Hematopoietic multipotent progenitor cell (in vitro differentiated cells): ENCODE results near the gene NALF2. TPM values are rescaled to one million over a fixed set of nuclear protein-coding genes. Genes with fewer than 3 reads are reported as not detected.
A peak's percentile ranks its signal among the peaks of the same experiment; 100 is the strongest.

Experiments
- DNase-seq, 3 donors: peaks; one replicate each; pipeline ENCODE4 v3.0.0-alpha.2; 2011 to 2015; ENCODE audit warnings: low read depth in 2 of 3, low spot score in 2 of 3
- total RNA-seq: library from RNA; depleted of rRNA; stranded (reverse); fragments of >200 nt; gene quantifications from one replicate; pipeline ENCODE4 v1.2.3, GENCODE V29; 2012

The NALF2 gene
- total RNA-seq, 1 donor, result under 0.01 TPM

GRCh38 chrX:69524781-69525363 is 20.7 kb downstream of the NALF2 start:
- no peak for DNase-seq

DNA sequence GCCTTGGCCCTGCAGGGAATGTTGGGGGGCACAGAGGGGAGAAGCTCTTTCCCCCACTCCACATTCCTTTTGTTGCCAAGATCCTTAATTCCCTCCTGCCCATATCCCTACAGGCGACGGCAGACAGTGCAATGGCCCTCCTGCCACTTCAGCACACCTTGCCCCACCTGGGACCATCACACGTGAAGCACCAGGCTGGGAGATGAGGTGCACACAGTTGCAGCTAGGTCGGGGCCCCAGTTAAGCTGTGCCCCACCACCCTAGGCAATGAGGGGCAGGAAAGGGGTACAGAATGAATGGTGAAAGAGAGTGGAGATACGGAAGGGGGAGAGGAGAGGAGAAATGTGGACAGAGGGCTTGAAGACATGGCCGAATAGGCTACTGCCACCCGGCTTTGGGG is 26.2 kb downstream of the NALF2 start:
- no peak for DNase-seq

DNA sequence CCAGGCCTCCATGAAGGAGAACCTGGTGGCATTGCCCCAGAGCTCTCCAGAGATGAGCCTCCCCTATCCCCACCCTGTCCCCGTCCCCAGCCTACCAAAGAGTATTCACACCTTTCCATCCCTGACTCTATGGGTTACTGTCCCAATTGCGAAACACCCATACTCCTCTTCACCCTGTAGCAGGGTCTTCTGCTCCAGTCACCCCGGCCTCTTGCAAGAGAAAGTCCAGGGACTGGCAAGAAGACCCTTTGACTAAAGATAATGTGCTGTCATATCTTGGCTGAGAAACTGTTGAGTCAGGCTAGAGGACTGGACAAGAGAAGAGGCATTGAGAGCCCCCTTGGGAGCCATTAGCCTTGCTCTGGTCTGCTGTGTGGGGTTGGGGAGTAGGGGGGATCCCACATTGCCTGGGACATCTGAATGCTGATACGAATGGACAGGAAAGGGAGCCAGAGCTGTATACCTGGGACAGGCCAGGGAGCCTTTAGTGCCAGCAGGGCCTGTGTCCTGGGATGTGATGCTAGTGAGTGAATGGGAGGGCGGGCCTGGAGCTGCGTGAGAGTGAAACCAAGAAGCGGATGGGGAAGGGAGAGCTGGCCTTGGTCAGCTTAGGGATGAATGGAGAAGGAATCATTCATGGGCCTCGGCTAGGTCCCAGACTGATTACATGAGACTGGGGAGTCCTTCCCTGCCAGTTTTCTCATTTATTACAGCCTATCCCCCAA is 27.1 kb downstream of the NALF2 start:
- DNase-seq, result no peak

- no peak for DNase-seq
Observed at GRCh38 chrX:69535661-69536060, 31.5 kb downstream of the NALF2 start.

- DNase-seq, result peak; percentile 44 to 76 (median 66)
Observed at GRCh38 chrX:69538321-69538876, 34.3 kb downstream of the NALF2 start.

GRCh38 chrX:69539437-69539836 is 35.3 kb downstream of the NALF2 start:
- peak in 1 of 3 donors; percentile 10 for DNase-seq

DNA sequence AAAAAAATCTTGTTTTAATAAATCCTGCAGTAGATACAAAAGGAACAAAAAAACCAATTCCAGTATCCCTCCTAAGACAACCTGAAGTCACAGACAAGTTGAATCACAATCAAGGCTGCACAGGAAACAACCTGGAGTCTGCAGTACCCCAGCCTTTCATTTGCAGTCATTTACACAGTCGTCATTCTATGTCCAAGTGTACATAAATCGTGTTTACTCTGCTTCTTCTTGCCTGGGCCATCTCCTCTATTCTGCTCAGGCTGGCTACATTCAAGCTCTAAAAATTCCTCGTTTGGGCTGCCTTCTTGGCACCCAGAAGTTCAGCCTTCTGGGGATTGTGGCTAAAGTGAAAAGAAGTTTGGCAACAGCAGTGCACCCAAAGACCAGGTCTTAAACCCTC is 37.8 kb downstream of the NALF2 start:
- DNase-seq, result no peak

DNA sequence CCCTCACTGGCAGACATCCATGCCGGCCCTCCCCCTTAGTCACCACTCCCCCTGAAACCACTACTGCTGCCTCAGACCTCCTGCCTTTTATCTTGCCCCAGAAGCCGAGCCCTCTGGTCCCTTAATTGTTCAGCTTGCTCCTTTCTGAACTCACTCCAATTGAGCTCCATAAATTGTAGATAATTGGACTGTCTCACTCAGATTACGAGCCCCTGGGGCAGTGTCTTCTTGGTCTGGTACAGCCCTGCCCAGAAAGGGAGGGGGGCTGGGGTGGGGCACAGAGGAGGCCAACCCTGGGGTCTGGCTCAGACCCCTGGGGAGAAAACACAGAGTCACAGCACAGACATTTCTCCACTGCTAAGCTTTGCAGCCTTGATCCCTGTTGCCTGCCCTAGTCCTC is 39.4 kb downstream of the NALF2 start:
- no peak for DNase-seq

GRCh38 chrX:69546417-69546816 is 42.3 kb downstream of the NALF2 start:
- DNase-seq, result no peak

- DNase-seq, result no peak
Observed at GRCh38 chrX:69546978-69547377, 42.9 kb downstream of the NALF2 start.

DNA sequence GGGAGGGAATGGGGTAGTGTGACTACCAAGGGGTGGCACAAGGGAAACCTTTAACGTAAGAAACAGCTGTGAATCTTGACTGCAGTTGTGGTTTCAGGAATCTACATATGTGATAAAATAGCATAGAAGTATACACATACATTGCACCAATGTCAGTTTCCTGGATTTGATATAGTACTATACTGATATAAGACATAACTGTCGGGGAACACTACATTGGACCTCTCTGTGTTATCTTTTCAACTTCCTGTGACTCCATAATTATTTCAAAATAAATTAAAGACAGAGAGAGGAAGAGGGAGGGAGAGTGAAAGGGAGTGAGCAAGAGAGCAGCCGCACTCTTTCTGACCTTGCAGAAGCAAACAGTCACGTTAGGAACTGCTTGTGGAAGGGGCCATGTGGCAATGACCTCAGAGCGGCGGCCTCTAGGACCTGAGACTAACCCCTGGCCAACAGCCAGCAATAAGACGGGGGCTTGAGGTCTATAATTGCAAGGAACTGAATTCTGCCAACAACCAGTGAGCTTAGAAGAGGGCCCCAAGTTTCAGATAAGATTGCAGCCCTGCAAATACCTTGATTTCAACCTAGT is 47.4 kb downstream of the NALF2 start:
- DNase-seq, result no peak

- DNase-seq, result no peak
Observed at GRCh38 chrX:69552512-69552911, 48.4 kb downstream of the NALF2 start.

Other genes starting within 250 kb of the NALF2 start
- under 0.01 TPM for gene EDA, start 111.8 kb downstream of the NALF2 start, total RNA-seq